D721Med (cell line): ENCODE data around the gene TBC1D3B.

Experiments
- DNase-seq: peaks from one replicate; pipeline ENCODE4 v3.0.0; 2011; ENCODE audit warnings: low spot score; ENCODE audit not compliant: insufficient read length
- FAIRE-seq: peaks from 2 replicates; lab custom pipeline; 2011; peaks lifted over from hg19 to GRCh38; lab: Jason Lieb, UNC
- TF ChIP-seq, protein P1 (sequence below): IDR thresholded peaks from 2 replicates; pipeline ENCODE4 v1.5.1; 2012; ENCODE audit warnings: mild to moderate bottlenecking, control low read depth; ENCODE audit not compliant: insufficient read depth; ENCODE audit errors: missing control alignments

Gene TBC1D3B

GRCh38 chr17:36117505-36118382 is 58.7 kb downstream of the TBC1D3B start:
- TF ChIP-seq, protein P1, sequence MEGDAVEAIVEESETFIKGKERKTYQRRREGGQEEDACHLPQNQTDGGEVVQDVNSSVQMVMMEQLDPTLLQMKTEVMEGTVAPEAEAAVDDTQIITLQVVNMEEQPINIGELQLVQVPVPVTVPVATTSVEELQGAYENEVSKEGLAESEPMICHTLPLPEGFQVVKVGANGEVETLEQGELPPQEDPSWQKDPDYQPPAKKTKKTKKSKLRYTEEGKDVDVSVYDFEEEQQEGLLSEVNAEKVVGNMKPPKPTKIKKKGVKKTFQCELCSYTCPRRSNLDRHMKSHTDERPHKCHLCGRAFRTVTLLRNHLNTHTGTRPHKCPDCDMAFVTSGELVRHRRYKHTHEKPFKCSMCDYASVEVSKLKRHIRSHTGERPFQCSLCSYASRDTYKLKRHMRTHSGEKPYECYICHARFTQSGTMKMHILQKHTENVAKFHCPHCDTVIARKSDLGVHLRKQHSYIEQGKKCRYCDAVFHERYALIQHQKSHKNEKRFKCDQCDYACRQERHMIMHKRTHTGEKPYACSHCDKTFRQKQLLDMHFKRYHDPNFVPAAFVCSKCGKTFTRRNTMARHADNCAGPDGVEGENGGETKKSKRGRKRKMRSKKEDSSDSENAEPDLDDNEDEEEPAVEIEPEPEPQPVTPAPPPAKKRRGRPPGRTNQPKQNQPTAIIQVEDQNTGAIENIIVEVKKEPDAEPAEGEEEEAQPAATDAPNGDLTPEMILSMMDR: no peak
- DNase-seq (no peak), FAIRE-seq (no peak)
